MCF 10A (cell line): Measurements from ENCODE around the gene TSPAN3. TPM values are rescaled to one million over a fixed set of nuclear protein-coding genes. Genes with fewer than 3 reads are reported as not detected.

ENCODE experiments used
- BruUV-seq: library from RNA; stranded (reverse); fragments of 400-500 nt; replicated peaks from 2 replicates; lab custom pipeline; 2021; lab: Mats Ljungman, UMichigan
- CTCF ChIA-PET: fragments of 300-600 bp; sonication (Branson Sonifier 250); formaldehyde crosslinking; extraction: SDS; loops from one replicate; lab custom pipeline; 2021; ENCODE audit warnings: antibody characterized with exemption, inconsistent platforms; lab: Yijun Ruan, JAX
- POLR2A ChIA-PET: fragments of 300-600, 350-650 bp; sonication (Branson Sonifier 250); formaldehyde crosslinking; extraction: SDS; loops from one replicate; lab custom pipeline; 2020; ENCODE audit warnings: antibody characterized with exemption, inconsistent platforms; lab: Yijun Ruan, JAX
- DNase-seq: peaks from one replicate; pipeline ENCODE4 v3.0.0-alpha.2; 2018; ENCODE audit not compliant: unreplicated experiment
- H3K27ac Mint-ChIP-seq: one replicate; pipeline ENCODE4 v1.8.0; 2022; ENCODE audit warnings: mild to moderate bottlenecking, low read depth, mixed read lengths; ENCODE audit not compliant: unreplicated experiment
- H3K27me3 Mint-ChIP-seq: one replicate; pipeline ENCODE4 v1.8.0; 2022; ENCODE audit warnings: mixed read lengths; ENCODE audit not compliant: insufficient read depth, unreplicated experiment
- H3K36me3 Mint-ChIP-seq: one replicate; pipeline ENCODE4 v1.8.0; 2022; ENCODE audit warnings: mild to moderate bottlenecking, moderate library complexity, mixed read lengths; ENCODE audit not compliant: insufficient read depth, unreplicated experiment
- H3K4me1 Mint-ChIP-seq: one replicate; pipeline ENCODE4 v1.8.0; 2022; ENCODE audit warnings: mixed read lengths; ENCODE audit not compliant: insufficient read depth, unreplicated experiment
- H3K4me3 Mint-ChIP-seq: one replicate; pipeline ENCODE4 v1.8.0; 2022; ENCODE audit warnings: mild to moderate bottlenecking, moderate library complexity, mixed read lengths; ENCODE audit not compliant: unreplicated experiment
- H3K9me3 Mint-ChIP-seq: one replicate; pipeline ENCODE4 v1.8.0; 2022; ENCODE audit warnings: mixed read lengths; ENCODE audit not compliant: unreplicated experiment
- CTCF ChIP-seq: fragments of 200-600 bp; IDR thresholded peaks from one replicate; pipeline ENCODE4 v1.8.0; 2022; ENCODE audit warnings: antibody characterized with exemption, mild to moderate bottlenecking; ENCODE audit not compliant: unreplicated experiment
- intact Hi-C: fragments of 100-400 bp; cut with micrococcal nuclease; formaldehyde crosslinking; loops from 2 replicates; pipeline ENCODE4 v1.14.1; 2022
- total RNA-seq: library from RNA; stranded (reverse); gene quantifications from 2 replicates; pipeline ENCODE4 v1.2.3, GENCODE V29; 2022

TSPAN3 gene
- total RNA-seq, 1 experiment from 2014 or later = 96.6 TPM

GRCh38 chr15:77030048-77030927, 40.6 kb downstream of the TSPAN3 start:
- H3K27ac Mint-ChIP-seq = no peak overlapping the region
- DNase-seq = no peak
- POLR2A ChIA-PET = no interaction called here
- CTCF ChIA-PET = no interaction called here
- intact Hi-C loops = no loop called here
- no peak for TF ChIP-seq CTCF
- no peaks in the 10 kb centered on the region for H3K4me1 Mint-ChIP-seq
- no peaks in the 10 kb centered on the region for H3K36me3 Mint-ChIP-seq
- H3K4me3 Mint-ChIP-seq = no peak overlapping the region
- no peaks in the 10 kb centered on the region for H3K27me3 Mint-ChIP-seq
- BruUV-seq = no TSS peak
- no peaks in the 10 kb centered on the region for H3K9me3 Mint-ChIP-seq

- no peak for TF ChIP-seq CTCF
- H3K36me3 Mint-ChIP-seq = no peaks in the 10 kb centered on the region
- intact Hi-C loops = loop anchor here (10.0 kb wide), 1 partner anchor 125 kb away; the partner anchor contains the start of gene SCAPER
- CTCF ChIA-PET = interaction anchor here (0.6 to 0.9 kb wide), 2 partner anchors 34 to 705 kb away, joined by 3 to 4 read pairs; no protein-coding TSS in a partner anchor
- H3K27ac Mint-ChIP-seq = no peak overlapping the region
- no TSS peak for BruUV-seq
- no peaks in the 10 kb centered on the region for H3K27me3 Mint-ChIP-seq
- no peaks in the 10 kb centered on the region for H3K4me1 Mint-ChIP-seq
- POLR2A ChIA-PET = interaction anchor here (0.5 to 0.6 kb wide), 2 partner anchors 42 to 820 kb away, joined by 3 read pairs; partner anchors contain the start of gene TSPAN3
- no peaks in the 10 kb centered on the region for H3K9me3 Mint-ChIP-seq
- no peak overlapping the region for H3K4me3 Mint-ChIP-seq
- no peak for DNase-seq
Measured at GRCh38 chr15:77029166-77030047, 41.5 kb downstream of the TSPAN3 start.

- CTCF ChIA-PET = interaction anchor here (0.9 kb wide), 1 partner anchor 704 kb away, joined by 3 read pairs; no protein-coding TSS in a partner anchor
- intact Hi-C loops = loop anchor here (10.0 kb wide), 1 partner anchor 124 kb away; the partner anchor contains the start of gene SCAPER
- TF ChIP-seq CTCF = no peak
- no TSS peak for BruUV-seq
- no peak overlapping the region for H3K4me3 Mint-ChIP-seq
- DNase-seq = no peak
- H3K9me3 Mint-ChIP-seq = no peaks in the 10 kb centered on the region
- POLR2A ChIA-PET = interaction anchor here (0.5 kb wide), 1 partner anchor 43 kb away, joined by 3 read pairs; the partner anchor contains the start of gene TSPAN3
- H3K4me1 Mint-ChIP-seq = no peaks in the 10 kb centered on the region
- H3K36me3 Mint-ChIP-seq = no peaks in the 10 kb centered on the region
- no peaks in the 10 kb centered on the region for H3K27me3 Mint-ChIP-seq
- no peak overlapping the region for H3K27ac Mint-ChIP-seq
Measured at GRCh38 chr15:77028451-77029165, 42.3 kb downstream of the TSPAN3 start.
